Heart right ventricle (tissue), 16 donors: ENCODE measurements around the gene MAML2. TPM values are rescaled to one million over a fixed set of nuclear protein-coding genes. Genes with fewer than 3 reads are reported as not detected.

ENCODE experiments used
- ATAC-seq, 8 donors: fragments of 200-7000 bp; cut with Tn5 transposase; one replicate each; pipeline ENCODE4 v1.9.1; 2020; ENCODE audit warnings: mild to moderate bottlenecking in 8 of 8, moderate library complexity in 8 of 8, moderate number of reproducible peaks in 1 of 8
- DNase-seq, 2 donors: peaks; one replicate each; pipeline ENCODE4 v3.0.0-alpha.2; 2020
- H3K27ac ChIP-seq, 10 donors: fragments of 200-600 bp; sonication (generic) in 2 of 10; one replicate each; pipeline versions ENCODE4 v1.5.0 to v1.8.0; 2020 to 2022; ENCODE audit warnings: mild to moderate bottlenecking in 3 of 10
- H3K27me3 ChIP-seq, 7 donors: fragments of 200-600 bp; one replicate each; pipeline ENCODE4 v1.8.0; 2021 to 2022; ENCODE audit warnings: mild to moderate bottlenecking in 2 of 7
- H3K36me3 ChIP-seq, 9 donors: fragments of 200-600 bp; sonication (generic) in 1 of 9; one replicate each; pipeline versions ENCODE4 v1.5.0 to v1.8.0; 2020 to 2022; ENCODE audit warnings: mild to moderate bottlenecking in 2 of 9
- H3K4me1 ChIP-seq, 9 donors: fragments of 200-600 bp; sonication (generic) in 1 of 9; one replicate each; pipeline versions ENCODE4 v1.5.0 to v1.8.0; 2020 to 2022; ENCODE audit warnings: mild to moderate bottlenecking in 4 of 9
- H3K4me3 ChIP-seq, 10 donors: fragments of 200-600 bp; sonication (generic) in 2 of 10; one replicate each; pipeline versions ENCODE4 v1.5.0 to v1.8.0; 2020 to 2022; ENCODE audit warnings: mild to moderate bottlenecking in 7 of 10, moderate library complexity in 2 of 10
- H3K9me3 ChIP-seq, 11 donors: fragments of 200-600 bp in 10 of 11; sonication (generic) in 2 of 11; one replicate each; pipeline versions ENCODE4 v1.5.0 to v1.8.0; 2013 to 2022; ENCODE audit warnings: mild to moderate bottlenecking in 2 of 11, control low read depth in 1 of 11, moderate library complexity in 1 of 11
- CTCF ChIP-seq, 9 donors: fragments of 200-600 bp; sonication (generic) in 2 of 9; IDR thresholded peaks; one replicate each; pipeline versions ENCODE4 v1.5.0 to v1.8.0; 2021 to 2022; ENCODE audit warnings: antibody characterized with exemption in 9 of 9, mild to moderate bottlenecking in 5 of 9, moderate library complexity in 1 of 9
- WGBS, 2 donors: extraction: QIAGEN DNeasy Blood & Tissue Kit; methylation state at CpG; one replicate each; pipeline ENCODE4 v1.1.7; 2013; ENCODE audit warnings: inconsistent platforms in 1 of 2; 5-methylcytosine and 5-hydroxymethylcytosine counted together
- intact Hi-C, 10 donors: fragments of 100-400 bp; cut with DNase I; formaldehyde crosslinking; loops; one replicate each; pipeline versions ENCODE4 v1.11.1 to v1.14.2; 2022
- polyA plus RNA-seq, 2 donors: library from polyadenylated mRNA; stranded (reverse); fragments of 200-250 nt; gene quantifications; one replicate each; pipeline ENCODE4 v1.2.3, GENCODE V29; 2013
- total RNA-seq, 10 donors: library from RNA; stranded (reverse); fragmentation: NEBNext Ultra II Directional in 3 of 10; extraction: Animal tissue kit (Norgen Biotek cat#: 25700) in 3 of 10; gene quantifications; one replicate each; pipeline versions ENCODE4 v1.2.1 to v1.2.4, GENCODE V29; 2021 to 2023
- donor health status: Arrhythmogenic right ventricular cardiomyopathy.
- donor health status: ischemic (EF 13 %, LVEDD 7.1; RV severe dilation, severe dysfunction).
- donor health status: healthy with polysubstance abuse.
- donor health status: DM: no; HTN: yes; CAD: no.
- donor health status: DM: no; HTN: no; CAD: no.
- donor health status: ischemic (EF 25% LVEDD 6.9; RV normal size, moderate dysfunction).
- donor health status: ischemic (EF 25% LVEDD 5.7; RV mildly dilated, moderate dysfunction).
- donor health status: healthy.
- donor health status: DM: yes; HTN: yes; CAD: no.
- donor health status: Ischemic cardiomyopathy.
- donor health status: ischemic (EF 35%, LVEDD 5.7; RV mildly dilated, moderate dysfunction).
- donor health status: nonischemic (EF 11% LVEDD 7.7; RV severe dilation, severe dysfunction).
- donor health status: DM: yes; HTN: yes; CAD: no.
- donor health status: PGD.
- donor health status: ischemic (EF 29% LVEDD 5.4; RV normal size, mild dysfunction).
- donor health status: nonischemic (EF 23%, LVEDD 6.1; RV moderate dilation, normal function).

MAML2 gene
- total and polyA plus RNA-seq, 12 donors: 1.3 to 6.1 (median 4.1) TPM

GRCh38 chr11:96356848-96357247 is 13.9 kb upstream of the MAML2 start:
- Histone ChIP-seq H3K27ac (no peak overlapping the region), H3K36me3 (peaks cover 0 to 93% (median 30%) of the 10 kb centered on the region in 9 donors), H3K9me3 (no peaks in the 10 kb centered on the region), H3K27me3 (no peaks in the 10 kb centered on the region), H3K4me3 (no peak overlapping the region), H3K4me1 (no peaks in the 10 kb centered on the region)
- DNase-seq (no peak), ATAC-seq (no peak)
- WGBS, 2 donors: 96 to 99% methylated on average over 4 of the region's 4 CpGs
- intact Hi-C loops: loop anchor here in 2 of 10 donors (10.0 kb wide), 2 partner anchors 322 to 522 kb away; no protein-coding TSS in a partner anchor
- no peak for TF ChIP-seq CTCF (IDR thresholded peaks at IDR 0.05)

DNA sequence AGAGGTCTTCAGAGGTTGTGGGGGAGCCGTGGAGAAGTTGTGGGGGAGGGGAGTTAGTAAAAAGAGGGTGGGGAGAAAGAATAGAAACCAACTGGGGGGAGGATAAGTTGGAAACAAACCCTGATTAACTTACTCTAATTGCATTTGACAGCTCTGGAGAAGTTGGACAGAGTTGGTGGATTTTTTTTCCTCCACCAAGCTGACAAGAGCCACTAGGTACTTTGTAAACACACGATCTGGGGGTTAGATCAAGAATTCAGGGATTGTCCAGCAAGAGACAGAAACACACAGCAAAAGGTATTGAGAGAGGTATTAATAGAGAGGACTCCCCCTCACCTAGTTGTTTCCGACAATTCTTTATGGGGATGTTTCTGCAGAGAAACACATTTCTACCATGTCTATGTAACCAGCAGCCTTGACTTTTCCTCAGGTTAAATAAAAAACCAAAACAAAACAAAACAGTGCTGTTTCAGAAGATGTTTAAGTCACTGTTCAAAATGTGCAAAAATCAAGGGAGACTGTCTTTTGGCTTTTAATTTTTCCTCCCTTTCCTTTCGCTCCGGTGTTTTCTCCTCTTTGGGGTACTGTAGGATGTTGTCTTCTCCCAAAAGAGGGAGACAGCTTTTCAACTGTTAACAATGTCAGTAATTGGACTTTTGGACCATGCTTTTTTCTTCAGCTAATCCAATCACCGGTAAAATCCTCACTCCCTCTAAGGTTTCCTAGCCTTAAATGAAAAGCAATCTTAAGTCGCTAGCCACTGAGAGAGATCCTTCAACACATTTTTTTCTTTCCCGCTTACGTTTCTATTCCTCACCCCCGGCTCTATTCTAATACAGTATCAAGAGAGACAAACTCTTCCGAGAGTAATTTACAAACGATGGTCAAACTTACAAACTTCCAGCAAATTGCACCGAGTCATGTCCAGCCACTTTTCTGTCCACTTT is 708 bp downstream of the MAML2 start:
- H3K4me1 ChIP-seq: peaks cover 3 to 53% (median 45%) of the 10 kb centered on the region in 9 donors
- peak in 6 of 8 donors; percentile 1 to 8 (median 4) for ATAC-seq
- intact Hi-C loops: loop anchor here (2.0 to 10.0 kb wide), 17 partner anchors 35 to 507 kb away; partner anchors contain the start of gene MTMR2 (in 3 of the 10)
- H3K36me3 ChIP-seq: no peaks in the 10 kb centered on the region
- H3K4me3 ChIP-seq: peak overlapping the region; percentile 36 to 78 (median 64)
- no peaks in the 10 kb centered on the region for H3K9me3 ChIP-seq
- DNase-seq: no peak
- TF ChIP-seq CTCF (IDR thresholded peaks at IDR 0.05): no peak
- H3K27me3 ChIP-seq: no peaks in the 10 kb centered on the region
- H3K27ac ChIP-seq: peak overlapping the region in 9 of 10 donors; percentile 66 to 92 (median 83)
- WGBS, 2 donors: 1 to 2% methylated on average over 13 of the region's 13 CpGs

GRCh38 chr11:96341211-96342013 is 1.6 kb downstream of the MAML2 start:
- intact Hi-C loops: loop anchor here (2.0 to 10.0 kb wide), 17 partner anchors 34 to 507 kb away; partner anchors contain the start of gene MTMR2 (in 3 of the 10)

More at GRCh38 chr11:96341211-96342013, 1.6 kb downstream of the MAML2 start:
- Histone ChIP-seq H3K27me3 (no peaks in the 10 kb centered on the region), H3K4me1 (peaks cover 3 to 62% (median 51%) of the 10 kb centered on the region in 9 donors), H3K36me3 (no peaks in the 10 kb centered on the region), H3K9me3 (no peaks in the 10 kb centered on the region), H3K27ac (peak overlapping the region in 9 of 10 donors; percentile 66 to 92 (median 83)), H3K4me3 (peak overlapping the region; percentile 36 to 78 (median 64))
- peak in 8 of 9 donors; percentile 14 to 66 (median 44) for TF ChIP-seq CTCF (IDR thresholded peaks at IDR 0.05)
- peak; percentile 47 to 53 for DNase-seq
- peak; percentile 30 to 69 (median 49) for ATAC-seq
- 22 to 31% methylated on average over 26 of the region's 26 CpGs for WGBS, 2 donors
